ENCODE results near the gene CDH23.
A peak's percentile ranks its signal among the peaks of the same experiment; 100 is the strongest.

The CDH23 gene

GRCh38 chr10:71512761-71513539 is 116.2 kb downstream of the CDH23 start:
- peak; percentile 67 for DNase-seq (ENCODE audit: low read depth)
- no peak overlapping the region for H3K4me3 ChIP-seq (ENCODE audit: low read length)
- TF ChIP-seq CTCF (IDR thresholded peaks at IDR 0.05; ENCODE audit: insufficient read depth, low read depth, low read length, missing control alignments) = no peak

GRCh38 chr10:71513540-71513853 is 116.8 kb downstream of the CDH23 start:
- H3K4me3 ChIP-seq (ENCODE audit: low read length) = no peak overlapping the region
- no peak for TF ChIP-seq CTCF (IDR thresholded peaks at IDR 0.05; ENCODE audit: insufficient read depth, low read depth, low read length, missing control alignments)
- DNase-seq (ENCODE audit: low read depth) = no peak

GRCh38 chr10:71513936-71514335 is 117.2 kb downstream of the CDH23 start:
- no peak for TF ChIP-seq CTCF (IDR thresholded peaks at IDR 0.05; ENCODE audit: insufficient read depth, low read depth, low read length, missing control alignments)
- no peak overlapping the region for H3K4me3 ChIP-seq (ENCODE audit: low read length)
- peak; percentile 37 for DNase-seq (ENCODE audit: low read depth)

- TF ChIP-seq CTCF (IDR thresholded peaks at IDR 0.05; ENCODE audit: insufficient read depth, low read depth, low read length, missing control alignments) = no peak
- no peak for DNase-seq (ENCODE audit: low read depth)
- H3K4me3 ChIP-seq (ENCODE audit: low read length) = no peak overlapping the region
Measured at GRCh38 chr10:71515531-71516172, 118.9 kb downstream of the CDH23 start.

- no peak overlapping the region for H3K4me3 ChIP-seq (ENCODE audit: low read length)
- DNase-seq (ENCODE audit: low read depth) = no peak
- TF ChIP-seq CTCF (IDR thresholded peaks at IDR 0.05; ENCODE audit: insufficient read depth, low read depth, low read length, missing control alignments) = no peak
Measured at GRCh38 chr10:71516890-71517289, 120.2 kb downstream of the CDH23 start.

GRCh38 chr10:71517298-71518169 is 120.8 kb downstream of the CDH23 start:
- no peak overlapping the region for H3K4me3 ChIP-seq (ENCODE audit: low read length)
- no peak for DNase-seq (ENCODE audit: low read depth)
- no peak for TF ChIP-seq CTCF (IDR thresholded peaks at IDR 0.05; ENCODE audit: insufficient read depth, low read depth, low read length, missing control alignments)

Data from epithelial cell of esophagus (primary cell).